Skeletal muscle tissue (tissue), 4 donors: ENCODE data around the gene ALPP. TPM values are rescaled to one million over a fixed set of nuclear protein-coding genes. Genes with fewer than 3 reads are reported as not detected.
"Not testable (repeated sequence)": the region's sequence is repeated elsewhere in the genome, so short reads cannot be mapped to it uniquely, and the experiment has no call there.

Source experiments
- H3K27ac ChIP-seq: one replicate; pipeline ENCODE4 v1.7.0; 2013; ENCODE audit warnings: mild to moderate bottlenecking, low read depth, low read length, inconsistent platforms
- H3K27me3 ChIP-seq, 3 donors: one replicate each; pipeline ENCODE4 v1.7.0; 2013; ENCODE audit warnings: low read length in 3 of 3; ENCODE audit not compliant: control insufficient read depth in 3 of 3, insufficient read depth in 3 of 3
- H3K36me3 ChIP-seq, 3 donors: one replicate each; pipeline ENCODE4 v1.7.0; 2013; ENCODE audit warnings: low read length in 3 of 3; ENCODE audit not compliant: control insufficient read depth in 3 of 3, insufficient read depth in 3 of 3
- H3K4me1 ChIP-seq, 3 donors: one replicate each; pipeline ENCODE4 v1.7.0; 2013; ENCODE audit warnings: low read length in 3 of 3, mild to moderate bottlenecking in 3 of 3; ENCODE audit not compliant: control insufficient read depth in 3 of 3, insufficient read depth in 3 of 3
- H3K4me3 ChIP-seq, 3 donors: one replicate each; pipeline ENCODE4 v1.7.0; 2013; ENCODE audit warnings: low read length in 3 of 3
- H3K9ac ChIP-seq, 3 donors: one replicate each; pipeline ENCODE4 v1.7.0; 2013; ENCODE audit warnings: low read length in 3 of 3, mild to moderate bottlenecking in 3 of 3, moderate library complexity in 2 of 3, low read depth in 1 of 3
- H3K9me3 ChIP-seq, 3 donors: one replicate each; pipeline ENCODE4 v1.7.0; 2013; ENCODE audit warnings: low read length in 3 of 3; ENCODE audit not compliant: control insufficient read depth in 3 of 3
- total RNA-seq: library from RNA; depleted of rRNA; stranded (reverse); fragments of >200 nt; gene quantifications from one replicate; pipeline ENCODE4 v1.2.3, GENCODE V29; 2014
- donor health status: Osteomylitis.

The ALPP gene
- total RNA-seq, 1 donor from 2014 or later: not detected

- H3K4me1 ChIP-seq: no peaks in the 10 kb centered on the region
- no peaks in the 10 kb centered on the region for H3K9me3 ChIP-seq
- H3K36me3 ChIP-seq: no peaks in the 10 kb centered on the region
- H3K4me3 ChIP-seq: no peak overlapping the region
- no peak overlapping the region for H3K9ac ChIP-seq
- H3K27ac ChIP-seq: no peak overlapping the region
- H3K27me3 ChIP-seq: peaks cover 0 to 18% (median 0%) of the 10 kb centered on the region in 3 donors
These were observed 6.0 kb upstream of the ALPP start for GRCh38 chr2:232372231-232373208.

- peaks cover 0 to 13% (median 0%) of the 10 kb centered on the region in 3 donors for H3K27me3 ChIP-seq
- no peak overlapping the region for H3K4me3 ChIP-seq
- H3K4me1 ChIP-seq: no peaks in the 10 kb centered on the region
These were observed 4.2 kb upstream of the ALPP start for GRCh38 chr2:232374356-232374755.

GRCh38 chr2:232375164-232375563 is 3.4 kb upstream of the ALPP start:
- no peak overlapping the region for H3K27ac ChIP-seq
- H3K4me1 ChIP-seq: no peaks in the 10 kb centered on the region
- no peaks in the 10 kb centered on the region for H3K36me3 ChIP-seq
- H3K9ac ChIP-seq: no peak overlapping the region
- peaks cover 0 to 13% (median 0%) of the 10 kb centered on the region in 3 donors for H3K27me3 ChIP-seq
- H3K9me3 ChIP-seq: no peaks in the 10 kb centered on the region
- H3K4me3 ChIP-seq: no peak overlapping the region

More at GRCh38 chr2:232374356-232374755, 4.2 kb upstream of the ALPP start:
- Histone ChIP-seq H3K36me3 (no peaks in the 10 kb centered on the region), H3K9ac (no peak overlapping the region), H3K27ac (no peak overlapping the region), H3K9me3 (no peaks in the 10 kb centered on the region)

GRCh38 chr2:232376260-232376659 is 2.3 kb upstream of the ALPP start:
- H3K4me1 ChIP-seq: no peaks in the 10 kb centered on the region
- no peaks in the 10 kb centered on the region for H3K9me3 ChIP-seq
- no peaks in the 10 kb centered on the region for H3K36me3 ChIP-seq
- H3K4me3 ChIP-seq: no peak overlapping the region
- no peak overlapping the region for H3K9ac ChIP-seq
- no peak overlapping the region for H3K27ac ChIP-seq
- H3K27me3 ChIP-seq: peaks cover 0 to 13% (median 3%) of the 10 kb centered on the region in 3 donors

- Histone ChIP-seq H3K4me3 (no peak overlapping the region), H3K4me1 (no peaks in the 10 kb centered on the region), H3K9ac (no peak overlapping the region), H3K9me3 (no peaks in the 10 kb centered on the region), H3K36me3 (no peaks in the 10 kb centered on the region), H3K27ac (no peak overlapping the region), H3K27me3 (peaks cover 2 to 15% (median 8%) of the 10 kb centered on the region in 3 donors)
These were observed 1.8 kb upstream of the ALPP start for GRCh38 chr2:232376713-232377112.

- no peak overlapping the region for H3K9ac ChIP-seq
- H3K36me3 ChIP-seq: no peaks in the 10 kb centered on the region
- no peaks in the 10 kb centered on the region for H3K9me3 ChIP-seq
- H3K4me1 ChIP-seq: no peaks in the 10 kb centered on the region
- peaks cover 8 to 21% (median 14%) of the 10 kb centered on the region in 3 donors for H3K27me3 ChIP-seq
- no peak overlapping the region for H3K4me3 ChIP-seq
- H3K27ac ChIP-seq: no peak overlapping the region
These were observed 1.2 kb upstream of the ALPP start for GRCh38 chr2:232377319-232377718.

GRCh38 chr2:232377841-232378734 is 463 bp upstream of the ALPP start:
- Histone ChIP-seq H3K27me3 (peaks cover 15 to 27% (median 20%) of the 10 kb centered on the region in 3 donors), H3K36me3 (no peaks in the 10 kb centered on the region), H3K9me3 (no peaks in the 10 kb centered on the region), H3K4me3 (no peak overlapping the region), H3K9ac (no peak overlapping the region), H3K4me1 (no peaks in the 10 kb centered on the region), H3K27ac (no peak overlapping the region)

GRCh38 chr2:232379610-232380590 is 1.3 kb downstream of the ALPP start:
- peaks cover 24 to 37% (median 34%) of the 10 kb centered on the region in 3 donors for H3K27me3 ChIP-seq
- H3K4me3 ChIP-seq, H3K27ac ChIP-seq: not testable (repeated sequence)

More at GRCh38 chr2:232379610-232380590, 1.3 kb downstream of the ALPP start:
- H3K9me3 ChIP-seq, H3K4me1 ChIP-seq, H3K9ac ChIP-seq, H3K36me3 ChIP-seq: not testable (repeated sequence)
